ENCODE measurements around the gene HES7. TPM values are rescaled to one million over a fixed set of nuclear protein-coding genes. Genes with fewer than 3 reads are reported as not detected.

HES7 gene
- total RNA-seq, 2 donors from 2014 or later: 0.67 TPM; not detected in 1

GRCh38 chr17:8146381-8147140 is 22.7 kb upstream of the HES7 start:
- intact Hi-C loops (cut with DNase I): loop anchor here in 1 of 2 donors (5.0 kb wide), 1 partner anchor 914 kb away; the partner anchor contains the start of gene DVL2
- no peak for DNase-seq (ENCODE audit: low spot score)

- no peak for DNase-seq (ENCODE audit: low spot score)
- intact Hi-C loops (cut with DNase I): loop anchor here in 1 of 2 donors (5.0 kb wide), 1 partner anchor 914 kb away; the partner anchor contains the start of gene DVL2
Measured at GRCh38 chr17:8145811-8146210, 21.9 kb upstream of the HES7 start.

- no peak for DNase-seq (ENCODE audit: low spot score)
- intact Hi-C loops (cut with DNase I): loop anchor here in 1 of 2 donors (5.0 kb wide), 1 partner anchor 912 kb away; the partner anchor contains the start of gene DVL2
Measured at GRCh38 chr17:8144401-8145231, 20.7 kb upstream of the HES7 start.

GRCh38 chr17:8143581-8144400 is 19.9 kb upstream of the HES7 start:
- intact Hi-C loops (cut with DNase I): no loop called here
- no peak for DNase-seq (ENCODE audit: low spot score)

- intact Hi-C loops (cut with DNase I): no loop called here
- DNase-seq (ENCODE audit: low spot score): no peak
Measured at GRCh38 chr17:8142887-8143580, 19.1 kb upstream of the HES7 start.

GRCh38 chr17:8142158-8142886 is 18.4 kb upstream of the HES7 start:
- no peak for DNase-seq (ENCODE audit: low spot score)
- intact Hi-C loops (cut with DNase I): no loop called here

- DNase-seq (ENCODE audit: low spot score): no peak
- intact Hi-C loops (cut with DNase I): no loop called here
Measured at GRCh38 chr17:8141741-8142140, 17.8 kb upstream of the HES7 start.

GRCh38 chr17:8141045-8141444 is 17.1 kb upstream of the HES7 start:
- intact Hi-C loops (cut with DNase I): no loop called here
- DNase-seq (ENCODE audit: low spot score): no peak

GRCh38 chr17:8140065-8141029 is 16.4 kb upstream of the HES7 start:
- intact Hi-C loops (cut with DNase I): no loop called here
- no peak for DNase-seq (ENCODE audit: low spot score)

- DNase-seq (ENCODE audit: low spot score): peak; percentile 98
- intact Hi-C loops (cut with DNase I): no loop called here
Measured at GRCh38 chr17:8138672-8139371, 14.9 kb upstream of the HES7 start.

GRCh38 chr17:8138374-8138671 is 14.4 kb upstream of the HES7 start:
- intact Hi-C loops (cut with DNase I): no loop called here
- DNase-seq (ENCODE audit: low spot score): no peak

GRCh38 chr17:8137645-8138373 is 13.9 kb upstream of the HES7 start:
- intact Hi-C loops (cut with DNase I): no loop called here
- no peak for DNase-seq (ENCODE audit: low spot score)

- intact Hi-C loops (cut with DNase I): no loop called here
- DNase-seq (ENCODE audit: low spot score): no peak
Measured at GRCh38 chr17:8133941-8134340, 10.0 kb upstream of the HES7 start.

GRCh38 chr17:8133399-8133798 is 9.5 kb upstream of the HES7 start:
- intact Hi-C loops (cut with DNase I): no loop called here
- no peak for DNase-seq (ENCODE audit: low spot score)

- intact Hi-C loops (cut with DNase I): no loop called here
Measured at GRCh38 chr17:8131844-8132441, 8.0 kb upstream of the HES7 start.

More at GRCh38 chr17:8131844-8132441, 8.0 kb upstream of the HES7 start:
- no peak for DNase-seq (ENCODE audit: low spot score)
